GM23338 (cell line): ENCODE measurements around the gene ALCAM. TPM values are rescaled to one million over a fixed set of nuclear protein-coding genes. Genes with fewer than 3 reads are reported as not detected.

Experiments used
- ATAC-seq: fragments of 200-7000 bp; cut with Tn5 transposase; 3 replicates; pipeline ENCODE4 v1.9.1; 2020
- DNase-seq: peaks from one replicate; pipeline ENCODE4 v3.0.0-alpha.2; 2015; ENCODE audit warnings: low spot score
- H2AFZ ChIP-seq: fragments of 200-600 bp; sonication (generic); 2 replicates; pipeline ENCODE4 v1.8.0; 2016; ENCODE audit warnings: antibody characterized with exemption, mild to moderate bottlenecking, moderate library complexity
- H3F3A ChIP-seq: fragments of 200-600 bp; sonication (generic); replicated peaks from 2 replicates; pipeline ENCODE4 v1.8.0; 2017; ENCODE audit warnings: antibody characterized with exemption, mixed run types, low read depth
- H3K27ac ChIP-seq: fragments of 200-600 bp; sonication (generic); 2 replicates; pipeline ENCODE4 v1.6.1; 2016; ENCODE audit warnings: low read depth
- H3K27me3 ChIP-seq: fragments of 200-600 bp; sonication (generic); 2 replicates; pipeline ENCODE4 v1.8.0; 2016; ENCODE audit warnings: mild to moderate bottlenecking, mixed run types, moderate library complexity; ENCODE audit not compliant: insufficient read depth
- H3K36me3 ChIP-seq: fragments of 200-600 bp; sonication (generic); 2 replicates; pipeline ENCODE4 v1.8.0; 2016; ENCODE audit warnings: mild to moderate bottlenecking; ENCODE audit not compliant: insufficient read depth
- H3K4me1 ChIP-seq: fragments of 200-600 bp; sonication (generic); 2 replicates; pipeline ENCODE4 v1.8.0; 2016; ENCODE audit warnings: mild to moderate bottlenecking, moderate library complexity; ENCODE audit not compliant: insufficient read depth
- H3K4me2 ChIP-seq: fragments of 200-600 bp; sonication (generic); 2 replicates; pipeline ENCODE4 v1.7.1; 2017; ENCODE audit warnings: mixed run types
- H3K4me3 ChIP-seq: fragments of 200-600 bp; sonication (generic); 2 replicates; pipeline ENCODE4 v1.6.1; 2016; ENCODE audit warnings: mixed run types
- H3K79me2 ChIP-seq: fragments of 200-600 bp; sonication (generic); replicated peaks from 2 replicates; pipeline ENCODE4 v1.8.0; 2017; ENCODE audit warnings: mild to moderate bottlenecking; ENCODE audit not compliant: insufficient read depth
- H3K9me2 ChIP-seq: fragments of 200-600 bp; sonication (generic); 2 replicates; pipeline ENCODE4 v1.8.0; 2017; ENCODE audit not compliant: insufficient read depth
- H4K20me1 ChIP-seq: fragments of 200-600 bp; sonication (generic); replicated peaks from 2 replicates; pipeline ENCODE4 v1.8.0; 2017; ENCODE audit warnings: mild to moderate bottlenecking; ENCODE audit not compliant: insufficient read depth
- H3K27ac Mint-ChIP-seq: 2 replicates; pipeline ENCODE4 v1.8.0; 2020; ENCODE audit warnings: inconsistent platforms, mild to moderate bottlenecking, moderate library complexity, mixed read lengths
- H3K27me3 Mint-ChIP-seq: 3 replicates; pipeline ENCODE4 v1.8.0; 2022; ENCODE audit warnings: low read depth, mild to moderate bottlenecking, moderate library complexity, mixed read lengths, inconsistent platforms; ENCODE audit not compliant: insufficient read depth, poor library complexity
- H3K36me3 Mint-ChIP-seq: 3 replicates; pipeline ENCODE4 v1.8.0; 2021; ENCODE audit warnings: low read depth, mild to moderate bottlenecking, inconsistent platforms, moderate library complexity, mixed read lengths
- H3K4me1 Mint-ChIP-seq: 3 replicates; pipeline ENCODE4 v1.8.0; 2020; ENCODE audit warnings: mild to moderate bottlenecking, inconsistent platforms, mixed read lengths
- H3K4me3 Mint-ChIP-seq: 3 replicates; pipeline ENCODE4 v1.8.0; 2021; ENCODE audit warnings: moderate library complexity, mild to moderate bottlenecking, inconsistent platforms, mixed read lengths
- H3K9me3 Mint-ChIP-seq: 3 replicates; pipeline ENCODE4 v1.8.0; 2020; ENCODE audit warnings: moderate library complexity, mild to moderate bottlenecking, inconsistent platforms, mixed read lengths
- CREB1 ChIP-seq: fragments of 250-450 bp; sonication (Bioruptor Pico); IDR thresholded peaks from 2 replicates; pipeline ENCODE4 v1.5.0; 2020; ENCODE audit warnings: low read depth, mild to moderate bottlenecking, moderate library complexity
- CTCF ChIP-seq, 2 experiments: fragments of 200-600 bp in 1 of 2; sonication (generic) in 1 of 2; conservative IDR thresholded peaks; 2 replicates each; pipeline versions ENCODE4 v1.5.1 to v1.6.1; 2016 to 2017; ENCODE audit warnings: antibody characterized with exemption in 2 of 2, low read depth in 2 of 2, mild to moderate bottlenecking in 2 of 2, moderate library complexity in 1 of 2
- ETS1 ChIP-seq: IDR thresholded peaks from 2 replicates; pipeline ENCODE4 v1.6.1; 2016; ENCODE audit warnings: antibody characterized with exemption
- EZH2 ChIP-seq: fragments of 200-600 bp; sonication (generic); IDR thresholded peaks from one replicate; pipeline ENCODE4 v1.8.0; 2017; ENCODE audit warnings: antibody characterized with exemption, mild to moderate bottlenecking, low read depth; ENCODE audit not compliant: unreplicated experiment
- EZH2phosphoT487 ChIP-seq: fragments of 200-600 bp; sonication (generic); IDR thresholded peaks from one replicate; pipeline ENCODE4 v1.8.1; 2018; ENCODE audit warnings: antibody characterized with exemption; ENCODE audit not compliant: unreplicated experiment
- JUNB ChIP-seq: IDR thresholded peaks from one replicate; pipeline ENCODE4 v1.6.1; 2016; ENCODE audit warnings: antibody characterized with exemption; ENCODE audit not compliant: unreplicated experiment
- NANOG ChIP-seq: IDR thresholded peaks from 2 replicates; pipeline ENCODE4 v1.6.1; 2016; ENCODE audit warnings: antibody characterized with exemption, borderline replicate concordance
- POLR2AphosphoS5 ChIP-seq: IDR thresholded peaks from 2 replicates; pipeline ENCODE4 v1.6.1; 2016; ENCODE audit warnings: antibody characterized with exemption, low read depth
- REST ChIP-seq: IDR thresholded peaks from one replicate; pipeline ENCODE4 v1.6.1; 2018; ENCODE audit warnings: antibody characterized with exemption; ENCODE audit not compliant: unreplicated experiment
- STAT1 ChIP-seq: IDR thresholded peaks from one replicate; pipeline ENCODE4 v1.6.1; 2016; ENCODE audit warnings: antibody characterized with exemption; ENCODE audit not compliant: unreplicated experiment
- ZNF114 ChIP-seq: fragments of 250-450 bp; sonication (Bioruptor Pico); IDR thresholded peaks from 2 replicates; pipeline ENCODE4 v1.5.0; 2020; ENCODE audit warnings: mild to moderate bottlenecking, moderate library complexity
- ZNF331 ChIP-seq: fragments of 250-450 bp; sonication (Bioruptor Pico); IDR thresholded peaks from 2 replicates; pipeline ENCODE4 v1.5.0; 2020; ENCODE audit warnings: low read depth, mild to moderate bottlenecking, moderate library complexity
- ZNF462 ChIP-seq: fragments of 250-450 bp; sonication (Bioruptor Pico); IDR thresholded peaks from 2 replicates; pipeline ENCODE4 v1.5.0; 2020; ENCODE audit warnings: mild to moderate bottlenecking, moderate library complexity
- polyA plus RNA-seq: library from polyadenylated mRNA; unstranded; fragments of >200 nt; fragmentation: Nextera tagmentation; extraction: Ambion mirVana; gene quantifications from 2 replicates; pipeline ENCODE4 v1.2.1, GENCODE V29; 2016
- total RNA-seq: library from RNA; depleted of rRNA; stranded (reverse); fragments of >200 nt; shearing (Covaris generic); gene quantifications from 2 replicates; pipeline ENCODE4 v1.2.3, GENCODE V29; 2014

The ALCAM gene
- total and polyA plus RNA-seq, 2 experiments from 2014 or later = 11.3 to 36.0 TPM

GRCh38 chr3:105397974-105398373 lies 31.3 kb downstream of the ALCAM start:
- H3K36me3 ChIP-seq = no peaks in the 10 kb centered on the region
- Mint-ChIP-seq H3K36me3 (peaks cover 14% of the 10 kb centered on the region), H3K27ac (no peak overlapping the region), H3K9me3 (peaks cover 3% of the 10 kb centered on the region; the same call in 1 of the 3 replicates), H3K4me1 (peaks cover 11% of the 10 kb centered on the region), H3K27me3 (no peaks in the 10 kb centered on the region), H3K4me3 (no peak overlapping the region)
- H2AFZ ChIP-seq = no peak overlapping the region
- no peak overlapping the region for H3K4me2 ChIP-seq
- no peaks in the 10 kb centered on the region for H3K27me3 ChIP-seq
- H4K20me1 ChIP-seq = no peaks in the 10 kb centered on the region
- no peak for ATAC-seq
- H3F3A ChIP-seq = no peaks in the 10 kb centered on the region
- no peak for DNase-seq
- peaks cover 3% of the 10 kb centered on the region; the same call in 1 of the 2 replicates for H3K4me1 ChIP-seq
- no peak overlapping the region for H3K27ac ChIP-seq
- no peaks in the 10 kb centered on the region for H3K9me2 ChIP-seq
- TF ChIP-seq JUNB = no peak
- TF ChIP-seq REST = no peak
- TF ChIP-seq EZH2 = no peak
- no peak for TF ChIP-seq EZH2phosphoT487
- no peak for TF ChIP-seq CTCF (conservative IDR thresholded peaks at IDR 0.05; ENCODE audit: low read depth in 2 of 2)
- no peak for TF ChIP-seq STAT1
- TF ChIP-seq ZNF462 = no peak
- no peak for TF ChIP-seq POLR2AphosphoS5
- no peak for TF ChIP-seq ETS1
- no peak for TF ChIP-seq CREB1 (CRISPR knock-in tag)
- TF ChIP-seq NANOG = no peak
- no peak for TF ChIP-seq ZNF114 (CRISPR knock-in tag)
- TF ChIP-seq ZNF331 (CRISPR knock-in tag) = no peak
- H3K4me3 ChIP-seq = no peak overlapping the region
- peaks cover 14% of the 10 kb centered on the region; the same call in 1 of the 2 replicates for H3K79me2 ChIP-seq
